Measurements from ENCODE around the gene KCTD20.

DNA sequence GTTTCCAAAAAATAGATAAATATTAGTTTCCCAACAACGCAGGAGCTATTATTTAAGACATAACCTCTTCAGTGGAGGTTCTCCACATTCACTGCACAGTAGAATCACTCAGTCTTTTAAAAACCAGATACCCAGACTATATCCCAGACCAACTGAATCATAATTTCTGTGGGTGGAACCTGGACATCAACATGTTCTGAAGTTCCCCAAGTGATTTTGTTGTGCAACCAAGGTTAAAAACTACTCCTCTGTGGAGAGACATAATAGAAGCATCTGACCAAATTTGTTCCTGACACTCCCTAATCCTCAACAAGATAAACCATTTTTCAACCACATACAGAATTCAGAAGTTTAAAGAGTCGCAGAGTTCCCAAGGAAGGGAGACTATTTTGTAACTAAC is 62.2 kb downstream of the KCTD20 start:
- TF ChIP-seq, protein P1, sequence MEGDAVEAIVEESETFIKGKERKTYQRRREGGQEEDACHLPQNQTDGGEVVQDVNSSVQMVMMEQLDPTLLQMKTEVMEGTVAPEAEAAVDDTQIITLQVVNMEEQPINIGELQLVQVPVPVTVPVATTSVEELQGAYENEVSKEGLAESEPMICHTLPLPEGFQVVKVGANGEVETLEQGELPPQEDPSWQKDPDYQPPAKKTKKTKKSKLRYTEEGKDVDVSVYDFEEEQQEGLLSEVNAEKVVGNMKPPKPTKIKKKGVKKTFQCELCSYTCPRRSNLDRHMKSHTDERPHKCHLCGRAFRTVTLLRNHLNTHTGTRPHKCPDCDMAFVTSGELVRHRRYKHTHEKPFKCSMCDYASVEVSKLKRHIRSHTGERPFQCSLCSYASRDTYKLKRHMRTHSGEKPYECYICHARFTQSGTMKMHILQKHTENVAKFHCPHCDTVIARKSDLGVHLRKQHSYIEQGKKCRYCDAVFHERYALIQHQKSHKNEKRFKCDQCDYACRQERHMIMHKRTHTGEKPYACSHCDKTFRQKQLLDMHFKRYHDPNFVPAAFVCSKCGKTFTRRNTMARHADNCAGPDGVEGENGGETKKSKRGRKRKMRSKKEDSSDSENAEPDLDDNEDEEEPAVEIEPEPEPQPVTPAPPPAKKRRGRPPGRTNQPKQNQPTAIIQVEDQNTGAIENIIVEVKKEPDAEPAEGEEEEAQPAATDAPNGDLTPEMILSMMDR (conservative IDR thresholded peaks at IDR 0.05; ENCODE audit: low read depth in 2 of 2): no peak
- no peak for TF ChIP-seq POLR2AphosphoS5 (IDR thresholded peaks at IDR 0.05; ENCODE audit: low read depth)
- no peak for TF ChIP-seq EZH2 (IDR thresholded peaks at IDR 0.05; ENCODE audit: low read depth, unreplicated experiment)
- no peak for TF ChIP-seq EZH2phosphoT487 (IDR thresholded peaks at IDR 0.05; ENCODE audit: unreplicated experiment)
- TF ChIP-seq, protein P2, sequence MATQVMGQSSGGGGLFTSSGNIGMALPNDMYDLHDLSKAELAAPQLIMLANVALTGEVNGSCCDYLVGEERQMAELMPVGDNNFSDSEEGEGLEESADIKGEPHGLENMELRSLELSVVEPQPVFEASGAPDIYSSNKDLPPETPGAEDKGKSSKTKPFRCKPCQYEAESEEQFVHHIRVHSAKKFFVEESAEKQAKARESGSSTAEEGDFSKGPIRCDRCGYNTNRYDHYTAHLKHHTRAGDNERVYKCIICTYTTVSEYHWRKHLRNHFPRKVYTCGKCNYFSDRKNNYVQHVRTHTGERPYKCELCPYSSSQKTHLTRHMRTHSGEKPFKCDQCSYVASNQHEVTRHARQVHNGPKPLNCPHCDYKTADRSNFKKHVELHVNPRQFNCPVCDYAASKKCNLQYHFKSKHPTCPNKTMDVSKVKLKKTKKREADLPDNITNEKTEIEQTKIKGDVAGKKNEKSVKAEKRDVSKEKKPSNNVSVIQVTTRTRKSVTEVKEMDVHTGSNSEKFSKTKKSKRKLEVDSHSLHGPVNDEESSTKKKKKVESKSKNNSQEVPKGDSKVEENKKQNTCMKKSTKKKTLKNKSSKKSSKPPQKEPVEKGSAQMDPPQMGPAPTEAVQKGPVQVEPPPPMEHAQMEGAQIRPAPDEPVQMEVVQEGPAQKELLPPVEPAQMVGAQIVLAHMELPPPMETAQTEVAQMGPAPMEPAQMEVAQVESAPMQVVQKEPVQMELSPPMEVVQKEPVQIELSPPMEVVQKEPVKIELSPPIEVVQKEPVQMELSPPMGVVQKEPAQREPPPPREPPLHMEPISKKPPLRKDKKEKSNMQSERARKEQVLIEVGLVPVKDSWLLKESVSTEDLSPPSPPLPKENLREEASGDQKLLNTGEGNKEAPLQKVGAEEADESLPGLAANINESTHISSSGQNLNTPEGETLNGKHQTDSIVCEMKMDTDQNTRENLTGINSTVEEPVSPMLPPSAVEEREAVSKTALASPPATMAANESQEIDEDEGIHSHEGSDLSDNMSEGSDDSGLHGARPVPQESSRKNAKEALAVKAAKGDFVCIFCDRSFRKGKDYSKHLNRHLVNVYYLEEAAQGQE (IDR thresholded peaks at IDR 0.05; ENCODE audit: unreplicated experiment): no peak
- TF ChIP-seq JUNB (IDR thresholded peaks at IDR 0.05; ENCODE audit: unreplicated experiment): no peak
- no peak for TF ChIP-seq CREB1 (CRISPR knock-in tag; IDR thresholded peaks at IDR 0.05; ENCODE audit: low read depth)
- TF ChIP-seq, protein P3, sequence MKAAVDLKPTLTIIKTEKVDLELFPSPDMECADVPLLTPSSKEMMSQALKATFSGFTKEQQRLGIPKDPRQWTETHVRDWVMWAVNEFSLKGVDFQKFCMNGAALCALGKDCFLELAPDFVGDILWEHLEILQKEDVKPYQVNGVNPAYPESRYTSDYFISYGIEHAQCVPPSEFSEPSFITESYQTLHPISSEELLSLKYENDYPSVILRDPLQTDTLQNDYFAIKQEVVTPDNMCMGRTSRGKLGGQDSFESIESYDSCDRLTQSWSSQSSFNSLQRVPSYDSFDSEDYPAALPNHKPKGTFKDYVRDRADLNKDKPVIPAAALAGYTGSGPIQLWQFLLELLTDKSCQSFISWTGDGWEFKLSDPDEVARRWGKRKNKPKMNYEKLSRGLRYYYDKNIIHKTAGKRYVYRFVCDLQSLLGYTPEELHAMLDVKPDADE (IDR thresholded peaks at IDR 0.05): no peak
- TF ChIP-seq ZNF331 (CRISPR knock-in tag; IDR thresholded peaks at IDR 0.05; ENCODE audit: low read depth): no peak
- no peak for TF ChIP-seq STAT1 (IDR thresholded peaks at IDR 0.05; ENCODE audit: unreplicated experiment)
- TF ChIP-seq, protein P4, sequence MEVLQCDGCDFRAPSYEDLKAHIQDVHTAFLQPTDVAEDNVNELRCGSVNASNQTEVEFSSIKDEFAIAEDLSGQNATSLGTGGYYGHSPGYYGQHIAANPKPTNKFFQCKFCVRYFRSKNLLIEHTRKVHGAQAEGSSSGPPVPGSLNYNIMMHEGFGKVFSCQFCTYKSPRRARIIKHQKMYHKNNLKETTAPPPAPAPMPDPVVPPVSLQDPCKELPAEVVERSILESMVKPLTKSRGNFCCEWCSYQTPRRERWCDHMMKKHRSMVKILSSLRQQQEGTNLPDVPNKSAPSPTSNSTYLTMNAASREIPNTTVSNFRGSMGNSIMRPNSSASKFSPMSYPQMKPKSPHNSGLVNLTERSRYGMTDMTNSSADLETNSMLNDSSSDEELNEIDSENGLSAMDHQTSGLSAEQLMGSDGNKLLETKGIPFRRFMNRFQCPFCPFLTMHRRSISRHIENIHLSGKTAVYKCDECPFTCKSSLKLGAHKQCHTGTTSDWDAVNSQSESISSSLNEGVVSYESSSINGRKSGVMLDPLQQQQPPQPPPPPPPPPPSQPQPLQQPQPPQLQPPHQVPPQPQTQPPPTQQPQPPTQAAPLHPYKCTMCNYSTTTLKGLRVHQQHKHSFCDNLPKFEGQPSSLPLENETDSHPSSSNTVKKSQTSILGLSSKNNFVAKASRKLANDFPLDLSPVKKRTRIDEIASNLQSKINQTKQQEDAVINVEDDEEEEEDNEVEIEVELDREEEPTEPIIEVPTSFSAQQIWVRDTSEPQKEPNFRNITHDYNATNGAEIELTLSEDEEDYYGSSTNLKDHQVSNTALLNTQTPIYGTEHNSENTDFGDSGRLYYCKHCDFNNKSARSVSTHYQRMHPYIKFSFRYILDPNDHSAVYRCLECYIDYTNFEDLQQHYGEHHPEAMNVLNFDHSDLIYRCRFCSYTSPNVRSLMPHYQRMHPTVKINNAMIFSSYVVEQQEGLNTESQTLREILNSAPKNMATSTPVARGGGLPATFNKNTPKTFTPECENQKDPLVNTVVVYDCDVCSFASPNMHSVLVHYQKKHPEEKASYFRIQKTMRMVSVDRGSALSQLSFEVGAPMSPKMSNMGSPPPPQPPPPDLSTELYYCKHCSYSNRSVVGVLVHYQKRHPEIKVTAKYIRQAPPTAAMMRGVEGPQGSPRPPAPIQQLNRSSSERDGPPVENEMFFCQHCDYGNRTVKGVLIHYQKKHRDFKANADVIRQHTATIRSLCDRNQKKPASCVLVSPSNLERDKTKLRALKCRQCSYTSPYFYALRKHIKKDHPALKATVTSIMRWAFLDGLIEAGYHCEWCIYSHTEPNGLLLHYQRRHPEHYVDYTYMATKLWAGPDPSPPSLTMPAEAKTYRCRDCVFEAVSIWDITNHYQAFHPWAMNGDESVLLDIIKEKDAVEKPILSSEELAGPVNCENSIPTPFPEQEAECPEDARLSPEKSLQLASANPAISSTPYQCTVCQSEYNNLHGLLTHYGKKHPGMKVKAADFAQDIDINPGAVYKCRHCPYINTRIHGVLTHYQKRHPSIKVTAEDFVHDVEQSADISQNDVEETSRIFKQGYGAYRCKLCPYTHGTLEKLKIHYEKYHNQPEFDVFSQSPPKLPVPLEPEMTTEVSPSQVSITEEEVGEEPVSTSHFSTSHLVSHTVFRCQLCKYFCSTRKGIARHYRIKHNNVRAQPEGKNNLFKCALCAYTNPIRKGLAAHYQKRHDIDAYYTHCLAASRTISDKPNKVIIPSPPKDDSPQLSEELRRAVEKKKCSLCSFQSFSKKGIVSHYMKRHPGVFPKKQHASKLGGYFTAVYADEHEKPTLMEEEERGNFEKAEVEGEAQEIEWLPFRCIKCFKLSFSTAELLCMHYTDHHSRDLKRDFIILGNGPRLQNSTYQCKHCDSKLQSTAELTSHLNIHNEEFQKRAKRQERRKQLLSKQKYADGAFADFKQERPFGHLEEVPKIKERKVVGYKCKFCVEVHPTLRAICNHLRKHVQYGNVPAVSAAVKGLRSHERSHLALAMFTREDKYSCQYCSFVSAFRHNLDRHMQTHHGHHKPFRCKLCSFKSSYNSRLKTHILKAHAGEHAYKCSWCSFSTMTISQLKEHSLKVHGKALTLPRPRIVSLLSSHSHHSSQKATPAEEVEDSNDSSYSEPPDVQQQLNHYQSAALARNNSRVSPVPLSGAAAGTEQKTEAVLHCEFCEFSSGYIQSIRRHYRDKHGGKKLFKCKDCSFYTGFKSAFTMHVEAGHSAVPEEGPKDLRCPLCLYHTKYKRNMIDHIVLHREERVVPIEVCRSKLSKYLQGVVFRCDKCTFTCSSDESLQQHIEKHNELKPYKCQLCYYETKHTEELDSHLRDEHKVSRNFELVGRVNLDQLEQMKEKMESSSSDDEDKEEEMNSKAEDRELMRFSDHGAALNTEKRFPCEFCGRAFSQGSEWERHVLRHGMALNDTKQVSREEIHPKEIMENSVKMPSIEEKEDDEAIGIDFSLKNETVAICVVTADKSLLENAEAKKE (CRISPR knock-in tag; IDR thresholded peaks at IDR 0.05): no peak
- TF ChIP-seq ZNF114 (CRISPR knock-in tag; IDR thresholded peaks at IDR 0.05): no peak
- no peak for TF ChIP-seq NANOG (IDR thresholded peaks at IDR 0.05; ENCODE audit: borderline replicate concordance)
